Right hindlimb (tissue), 1 donor: Measurements from ENCODE around the gene LCP2.

Experiments
- DNase-seq: peaks from one replicate; pipeline ENCODE4 v3.0.0-alpha.2; 2018

LCP2 gene

DNA sequence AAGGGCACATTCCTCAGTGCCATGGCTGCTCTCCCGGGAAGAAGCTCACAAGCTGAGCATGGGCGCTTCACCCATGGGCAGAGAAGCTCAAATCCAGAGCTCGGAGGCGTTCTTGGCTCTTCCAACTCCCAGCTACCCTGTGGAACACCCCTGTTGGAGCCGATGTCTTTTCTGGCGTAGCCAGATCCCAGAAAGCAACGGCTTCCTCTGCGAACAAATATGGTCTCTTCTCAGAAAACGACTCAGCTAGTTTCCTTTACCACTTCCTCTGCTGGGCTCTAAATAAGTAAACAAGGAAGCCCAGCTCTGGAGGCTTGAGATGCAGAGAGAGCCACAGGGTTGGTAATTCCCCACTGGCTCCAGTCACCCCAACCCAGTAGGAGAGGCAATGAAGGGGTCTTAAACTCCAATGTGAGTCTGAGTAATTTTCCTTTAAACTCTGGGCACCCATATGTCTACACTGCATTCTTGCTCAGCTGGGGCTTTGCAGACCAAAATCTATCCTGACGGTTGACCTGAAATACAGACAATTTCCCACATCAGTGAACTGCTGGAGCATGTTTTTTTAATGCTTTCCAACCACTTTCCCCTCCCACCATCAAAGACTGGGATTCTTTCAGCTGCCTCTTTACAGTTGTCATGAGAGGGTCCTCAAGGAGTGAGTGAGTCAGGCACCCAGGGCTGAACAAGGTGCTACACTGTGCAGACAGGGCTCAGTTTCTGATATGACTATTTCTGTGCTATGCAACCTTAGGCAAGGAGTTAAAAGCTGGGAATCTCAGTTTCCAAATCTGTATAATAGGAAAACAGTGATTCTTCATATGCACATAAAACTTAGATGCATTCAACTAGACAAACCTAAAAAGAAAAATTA is at the start of gene LCP2:
LCP2 (minus strand) TSS at position 189 of the 874 bp plus-strand sequence; CDS start at position 23, 166 bp downstream.
- DNase-seq = no peak

DNA sequence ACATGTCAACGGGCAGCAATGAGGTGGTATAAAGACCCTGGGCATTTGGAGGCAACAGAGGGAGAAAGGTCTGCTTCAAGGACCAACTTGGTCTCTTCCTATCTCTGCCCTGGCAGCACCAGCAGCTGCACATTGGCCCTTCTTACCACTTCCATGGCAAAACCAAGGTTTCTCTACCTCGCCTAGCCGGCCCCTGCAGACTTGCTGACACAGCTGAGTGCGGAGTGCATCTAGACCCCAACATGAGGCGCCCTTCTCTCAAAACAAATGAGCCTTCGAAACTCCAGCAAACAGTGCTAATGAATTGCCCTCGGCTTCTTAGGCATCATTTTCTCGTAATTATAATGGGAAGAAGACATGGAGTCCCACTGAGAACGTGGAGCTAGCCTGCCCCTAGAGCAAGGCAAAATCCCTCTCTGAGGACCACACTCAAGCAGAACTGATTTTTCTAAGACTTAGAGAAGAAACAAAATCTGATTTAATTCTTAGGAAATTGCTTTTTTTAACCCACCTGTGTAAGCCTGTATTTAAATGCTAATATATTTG is 49.5 kb upstream of the LCP2 start:
- no peak for DNase-seq

GRCh38 chr5:170345971-170346370 is 48.4 kb upstream of the LCP2 start:
- DNase-seq = no peak

DNA sequence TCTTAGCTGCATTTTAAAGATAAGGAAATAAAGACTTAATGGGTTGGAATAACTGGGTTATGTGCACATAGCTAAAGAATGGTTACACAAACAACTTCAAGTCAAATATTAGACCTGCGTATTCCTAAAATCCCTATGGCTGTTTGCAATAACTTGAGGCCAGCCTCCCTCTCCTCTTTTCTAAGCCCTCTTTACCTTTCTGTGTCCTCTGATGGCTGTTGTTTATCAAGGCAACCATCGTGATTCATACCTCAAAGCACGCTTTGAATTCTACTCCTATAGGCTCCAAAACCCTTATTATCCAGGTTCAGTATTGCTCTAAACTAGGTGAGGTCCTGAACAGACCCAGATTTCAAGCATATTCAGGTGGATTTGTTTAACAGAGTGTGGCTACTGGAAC is 45.6 kb upstream of the LCP2 start:
- DNase-seq = no peak

DNA sequence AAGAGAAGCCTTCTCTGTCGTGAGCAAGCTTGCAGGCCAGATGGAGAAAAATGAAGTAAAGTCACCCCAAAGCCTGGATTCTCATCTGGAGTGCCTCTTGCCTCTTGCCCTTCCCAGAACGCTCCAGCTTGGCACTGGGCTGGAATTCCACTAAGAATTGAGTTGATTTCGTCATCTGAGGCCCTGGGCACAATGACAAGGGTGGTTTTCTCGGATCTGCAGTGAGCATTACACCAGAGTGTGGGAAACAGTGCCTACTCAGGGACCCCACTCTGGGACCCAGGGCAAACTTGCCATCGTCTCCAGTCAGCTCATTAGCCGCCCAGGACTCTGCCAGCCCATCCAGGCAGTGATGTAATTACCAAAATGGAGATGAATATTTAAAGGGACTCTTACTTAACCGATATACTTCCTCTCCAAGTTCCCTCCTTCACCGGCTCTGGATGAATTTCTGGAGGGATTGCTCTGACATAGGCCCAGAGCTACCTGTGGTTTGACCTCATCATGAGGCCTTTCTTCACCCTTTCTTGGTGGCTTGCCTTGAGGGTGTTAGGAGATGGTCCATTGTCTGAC is 44.7 kb upstream of the LCP2 start:
- no peak for DNase-seq

DNA sequence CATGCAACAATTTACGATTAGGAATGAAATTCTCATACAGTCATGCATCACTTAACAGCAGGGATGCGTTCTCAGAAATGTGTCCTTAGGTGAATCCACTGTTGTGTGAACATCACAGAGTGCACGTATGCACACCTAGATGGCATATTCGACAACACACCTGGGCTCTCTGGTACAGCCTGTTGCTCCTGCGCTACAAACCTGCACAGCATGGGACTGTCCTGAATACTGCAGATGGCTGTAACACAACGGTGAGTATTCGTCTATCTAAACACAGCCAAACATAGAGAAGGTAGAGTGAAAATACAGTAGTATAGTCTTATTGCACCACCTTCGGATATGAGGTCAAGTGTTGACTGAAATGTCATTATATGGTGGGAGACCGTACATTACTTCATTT is 44.0 kb upstream of the LCP2 start:
- no peak for DNase-seq

DNA sequence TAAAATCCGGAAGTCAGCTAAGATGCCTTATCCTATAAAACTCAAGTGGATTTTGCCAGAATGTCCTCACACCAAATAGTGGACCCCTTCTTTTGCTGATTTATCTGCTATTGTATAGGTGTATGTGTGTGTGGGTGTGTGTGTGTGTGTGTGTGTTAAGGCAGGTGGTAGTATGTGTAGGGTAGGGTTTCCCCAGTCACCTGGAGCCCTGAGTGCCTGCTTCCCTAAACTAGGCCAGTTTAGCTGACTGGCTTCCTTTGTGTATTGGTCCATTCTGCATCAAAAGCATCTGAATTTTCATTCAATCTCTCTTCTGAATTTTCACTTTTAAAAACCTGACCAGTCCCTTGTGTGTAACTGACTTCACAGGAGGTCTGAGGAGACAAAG is 42.2 kb upstream of the LCP2 start:
- no peak for DNase-seq

GRCh38 chr5:170338933-170339779 is 41.6 kb upstream of the LCP2 start:
- DNase-seq = no peak

- no peak for DNase-seq
Measured at GRCh38 chr5:170338291-170338690, 40.7 kb upstream of the LCP2 start.

DNA sequence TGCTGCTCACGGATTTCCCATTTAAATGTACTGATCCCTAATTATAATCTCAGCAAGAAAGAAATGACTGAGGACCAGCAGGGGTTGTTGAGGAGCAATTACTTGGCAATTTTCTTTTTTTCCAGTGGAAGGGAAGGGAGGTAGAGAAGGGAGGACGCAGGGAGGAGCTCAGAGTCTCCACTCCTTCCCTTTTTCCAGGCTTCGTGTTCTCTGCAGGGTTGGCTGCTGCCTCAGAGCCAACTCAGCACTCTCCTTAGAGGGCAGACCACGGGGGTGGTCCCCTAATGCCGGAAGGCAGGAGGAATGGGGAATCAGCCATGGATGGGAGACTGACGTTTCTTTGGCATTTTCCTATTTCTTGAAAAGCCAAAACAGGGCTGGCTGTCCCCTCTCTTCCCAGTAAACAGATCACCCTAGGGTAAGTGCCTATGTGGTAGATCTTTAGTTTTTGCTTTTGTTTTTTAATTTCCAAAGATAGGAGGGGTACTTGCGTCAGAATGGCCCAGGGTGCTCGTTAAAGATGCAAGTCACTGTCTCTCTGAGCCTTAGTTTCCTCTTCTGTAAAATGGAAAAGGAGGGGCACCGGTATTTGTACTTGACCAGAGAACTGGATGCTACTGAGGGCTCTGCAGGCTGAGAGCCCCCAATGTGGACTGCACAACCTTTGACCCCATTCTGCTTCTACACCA is 39.6 kb upstream of the LCP2 start:
- no peak for DNase-seq

DNA sequence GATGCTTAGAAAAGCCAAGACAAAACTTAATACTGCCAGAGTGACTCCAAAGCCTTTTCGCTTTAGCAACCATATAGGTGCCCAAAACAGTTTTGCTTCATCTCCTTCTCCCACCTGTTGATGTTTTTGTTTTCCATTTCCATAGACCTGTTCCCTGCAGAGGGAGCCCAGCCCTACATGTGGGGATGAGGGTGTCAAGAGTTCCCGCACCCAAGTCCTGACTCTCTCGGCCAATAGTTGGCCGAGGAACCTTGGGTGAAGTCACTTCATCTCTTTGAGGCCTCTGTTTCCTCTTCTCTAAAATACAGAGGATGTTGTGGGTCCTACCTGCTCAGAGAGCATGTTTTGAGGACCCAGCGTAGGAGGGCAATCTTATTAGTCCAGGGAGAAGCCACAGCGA is 38.5 kb upstream of the LCP2 start:
- DNase-seq = no peak

- no peak for DNase-seq
Measured at GRCh38 chr5:170334626-170335025, 37.0 kb upstream of the LCP2 start.

GRCh38 chr5:170333161-170333910 is 35.8 kb upstream of the LCP2 start:
- DNase-seq = no peak

DNA sequence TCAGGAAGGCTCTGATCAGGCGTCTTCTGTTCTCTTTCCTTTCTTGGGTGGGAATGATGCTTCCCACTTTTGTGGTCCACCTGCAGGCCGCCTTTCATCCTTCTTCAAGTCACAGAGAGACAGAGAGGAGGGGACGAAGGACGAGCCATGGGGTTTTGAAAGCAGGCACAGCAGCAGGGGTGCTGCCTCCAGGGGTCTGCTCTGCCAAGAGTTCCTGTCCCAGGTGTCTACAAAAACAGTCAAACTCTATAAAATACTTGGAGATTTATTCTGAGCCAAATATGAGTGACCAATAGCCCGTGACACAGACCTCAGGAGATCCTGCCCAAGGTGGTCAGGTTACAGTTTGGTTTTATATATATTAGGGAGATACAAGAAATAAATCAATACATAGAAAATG is 34.5 kb upstream of the LCP2 start:
- no peak for DNase-seq

DNA sequence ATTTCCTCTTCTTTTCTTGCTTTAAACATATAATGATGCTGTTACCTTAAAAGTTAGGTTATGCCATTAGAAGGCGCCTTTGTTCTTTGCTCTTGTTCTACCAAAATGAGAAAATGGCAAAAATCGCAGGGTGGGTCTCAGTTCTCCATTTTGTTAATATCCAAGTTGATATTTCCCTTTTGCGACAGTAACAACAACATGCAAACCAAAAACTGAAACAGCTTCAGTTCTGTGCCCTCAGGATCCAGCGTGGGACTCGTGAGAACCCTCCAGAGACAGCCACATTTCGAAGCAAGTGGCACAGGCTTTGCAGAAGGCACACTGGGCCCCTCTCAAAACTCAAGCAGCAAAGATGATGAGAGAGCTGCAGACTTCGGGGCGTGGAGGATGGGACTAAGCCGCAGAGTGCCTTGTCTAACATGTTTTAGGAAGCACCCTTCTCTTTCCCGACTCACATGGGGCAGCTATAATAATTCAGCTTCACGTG is 33.0 kb upstream of the LCP2 start:
- no peak for DNase-seq

GRCh38 chr5:170329524-170329923 is 31.9 kb upstream of the LCP2 start:
- DNase-seq = no peak

DNA sequence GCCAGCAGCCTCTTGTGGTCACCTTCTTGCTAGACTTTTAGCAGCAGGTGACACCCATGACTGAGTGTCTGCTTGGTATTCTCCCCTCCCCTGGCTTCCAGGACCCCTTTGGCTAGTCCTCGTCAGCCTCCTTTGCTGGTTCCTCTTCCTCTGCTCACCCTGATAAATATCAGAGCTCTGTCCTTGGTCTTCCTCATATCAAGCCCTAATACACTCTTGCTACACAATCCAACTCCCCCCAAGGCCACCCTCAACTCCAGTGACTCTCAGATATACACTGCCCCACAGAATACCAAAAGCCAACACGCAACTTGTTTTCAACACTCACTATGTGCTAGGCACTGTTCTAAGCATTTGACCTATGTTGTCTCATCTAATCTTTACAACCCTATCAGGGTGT is 30.3 kb upstream of the LCP2 start:
- DNase-seq = no peak

DNA sequence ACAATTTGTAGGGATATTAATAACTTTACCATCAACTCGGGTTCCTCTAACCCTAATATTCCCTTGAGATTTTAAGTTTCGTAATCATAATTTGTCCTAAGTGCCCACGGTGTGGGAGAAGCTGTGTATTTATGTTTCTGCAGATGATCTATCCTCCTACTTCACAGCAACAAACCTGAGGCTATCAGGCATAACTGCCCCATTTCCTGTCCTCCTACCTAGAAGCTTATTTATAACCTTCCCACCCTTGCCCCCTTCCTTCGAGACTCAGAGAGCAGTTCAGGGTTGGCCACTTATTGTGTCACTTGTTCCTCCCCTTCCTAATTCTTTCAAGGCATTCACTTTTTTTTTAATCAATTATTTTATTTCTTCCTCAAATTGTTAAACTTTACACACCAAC is 29.6 kb upstream of the LCP2 start:
- DNase-seq = no peak

- no peak for DNase-seq
Measured at GRCh38 chr5:170319301-170319700, 21.7 kb upstream of the LCP2 start.

GRCh38 chr5:170317499-170317898 is 19.9 kb upstream of the LCP2 start:
- no peak for DNase-seq

DNA sequence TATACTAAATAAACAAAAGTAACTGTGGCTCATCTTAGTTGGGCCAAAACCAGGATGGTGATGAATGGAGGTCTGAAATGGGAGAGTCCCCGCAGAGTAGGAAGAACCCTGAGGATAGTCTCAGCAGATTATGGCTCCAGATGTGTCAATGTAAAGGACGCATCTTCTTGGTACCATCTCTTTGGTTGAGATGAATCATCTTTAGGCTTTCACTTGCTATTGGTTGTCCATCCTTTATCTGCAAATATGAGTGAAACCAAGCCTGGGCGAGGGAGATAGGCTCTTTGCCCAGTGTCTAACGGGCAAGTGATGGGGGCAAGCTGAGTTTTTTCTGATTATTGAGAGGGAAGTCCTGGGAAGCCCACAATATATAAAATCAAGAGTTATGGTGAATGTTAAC is 19.4 kb upstream of the LCP2 start:
- DNase-seq = no peak

DNA sequence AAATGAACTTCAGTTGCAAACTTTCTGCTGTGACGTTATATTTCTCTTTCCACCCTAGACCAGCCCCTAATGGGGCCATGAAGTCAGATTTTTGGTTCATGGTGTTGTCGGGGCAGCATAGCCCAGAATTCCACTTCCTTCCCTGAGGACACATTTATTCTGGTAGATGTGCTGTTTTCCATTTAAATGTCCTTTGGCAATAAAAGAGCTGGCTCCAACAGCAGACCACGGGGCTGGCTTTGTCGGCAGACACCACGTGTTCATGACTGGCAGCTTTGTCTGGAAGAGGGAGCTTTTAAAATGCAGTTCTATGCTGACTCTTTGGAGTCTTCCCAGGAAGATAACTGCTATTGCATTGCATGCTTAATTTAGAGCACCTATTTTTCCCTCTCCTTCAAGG is 17.6 kb upstream of the LCP2 start:
- peak; percentile 91 for DNase-seq
